ENCODE data around the gene LCN1.

LCN1 gene

GRCh38 chr9:135566552-135566951 lies 45.3 kb downstream of the LCN1 start:
- peaks cover 12 to 19% (median 15%) of the 10 kb centered on the region in 5 donors for H3K27me3 ChIP-seq (ENCODE audit: control insufficient read depth in 5 of 5, insufficient read depth in 4 of 5, low read length in 5 of 5)
- no peak overlapping the region for H3K9ac ChIP-seq (ENCODE audit: low read length in 5 of 5)
- no peak overlapping the region for H3K27ac ChIP-seq (ENCODE audit: low read depth, low read length)

GRCh38 chr9:135567311-135567710 lies 46.1 kb downstream of the LCN1 start:
- Histone ChIP-seq H3K9ac (ENCODE audit: low read length in 5 of 5) (no peak overlapping the region), H3K4me1 (ENCODE audit: control insufficient read depth in 5 of 5, insufficient read depth in 5 of 5, low read length in 5 of 5) (no peaks in the 10 kb centered on the region), H3K9me3 (ENCODE audit: control insufficient read depth in 5 of 5, low read length in 5 of 5) (peaks cover 0 to 12% (median 9%) of the 10 kb centered on the region in 5 donors), H3K27me3 (ENCODE audit: control insufficient read depth in 5 of 5, insufficient read depth in 4 of 5, low read length in 5 of 5) (peaks cover 12 to 23% (median 14%) of the 10 kb centered on the region in 5 donors), H3K4me3 (ENCODE audit: low read depth in 1 of 5, low read length in 5 of 5) (no peak overlapping the region), H3K27ac (ENCODE audit: low read depth, low read length) (no peak overlapping the region), H3K36me3 (ENCODE audit: control insufficient read depth in 5 of 5, insufficient read depth in 5 of 5, low read length in 5 of 5) (no peaks in the 10 kb centered on the region)

More at GRCh38 chr9:135566552-135566951, 45.3 kb downstream of the LCN1 start:
- Histone ChIP-seq H3K4me3 (ENCODE audit: low read depth in 1 of 5, low read length in 5 of 5) (no peak overlapping the region), H3K36me3 (ENCODE audit: control insufficient read depth in 5 of 5, insufficient read depth in 5 of 5, low read length in 5 of 5) (no peaks in the 10 kb centered on the region), H3K4me1 (ENCODE audit: control insufficient read depth in 5 of 5, insufficient read depth in 5 of 5, low read length in 5 of 5) (no peaks in the 10 kb centered on the region), H3K9me3 (ENCODE audit: control insufficient read depth in 5 of 5, low read length in 5 of 5) (peaks cover 0 to 16% (median 10%) of the 10 kb centered on the region in 5 donors)

GRCh38 chr9:135568026-135568425 lies 46.8 kb downstream of the LCN1 start:
- H3K4me3 ChIP-seq (ENCODE audit: low read depth in 1 of 5, low read length in 5 of 5), result no peak overlapping the region
- H3K27ac ChIP-seq (ENCODE audit: low read depth, low read length), result no peak overlapping the region
- H3K4me1 ChIP-seq (ENCODE audit: control insufficient read depth in 5 of 5, insufficient read depth in 5 of 5, low read length in 5 of 5), result no peaks in the 10 kb centered on the region
- H3K36me3 ChIP-seq (ENCODE audit: control insufficient read depth in 5 of 5, insufficient read depth in 5 of 5, low read length in 5 of 5), result no peaks in the 10 kb centered on the region
- peaks cover 12 to 22% (median 14%) of the 10 kb centered on the region in 5 donors for H3K27me3 ChIP-seq (ENCODE audit: control insufficient read depth in 5 of 5, insufficient read depth in 4 of 5, low read length in 5 of 5)
- H3K9me3 ChIP-seq (ENCODE audit: control insufficient read depth in 5 of 5, low read length in 5 of 5), result peaks cover 0 to 12% (median 9%) of the 10 kb centered on the region in 5 donors
- no peak overlapping the region for H3K9ac ChIP-seq (ENCODE audit: low read length in 5 of 5)

GRCh38 chr9:135570456-135570855 lies 49.2 kb downstream of the LCN1 start:
- no peak overlapping the region for H3K27ac ChIP-seq (ENCODE audit: low read depth, low read length)
- H3K9me3 ChIP-seq (ENCODE audit: control insufficient read depth in 5 of 5, low read length in 5 of 5), result peaks cover 0 to 12% (median 9%) of the 10 kb centered on the region in 5 donors
- H3K36me3 ChIP-seq (ENCODE audit: control insufficient read depth in 5 of 5, insufficient read depth in 5 of 5, low read length in 5 of 5), result no peaks in the 10 kb centered on the region
- peaks cover 3 to 21% (median 11%) of the 10 kb centered on the region in 5 donors for H3K27me3 ChIP-seq (ENCODE audit: control insufficient read depth in 5 of 5, insufficient read depth in 4 of 5, low read length in 5 of 5)
- H3K4me1 ChIP-seq (ENCODE audit: control insufficient read depth in 5 of 5, insufficient read depth in 5 of 5, low read length in 5 of 5), result no peaks in the 10 kb centered on the region
- H3K9ac ChIP-seq (ENCODE audit: low read length in 5 of 5), result no peak overlapping the region
- no peak overlapping the region for H3K4me3 ChIP-seq (ENCODE audit: low read depth in 1 of 5, low read length in 5 of 5)

- Histone ChIP-seq H3K27ac (ENCODE audit: low read depth, low read length) (no peak overlapping the region), H3K4me1 (ENCODE audit: control insufficient read depth in 5 of 5, insufficient read depth in 5 of 5, low read length in 5 of 5) (no peaks in the 10 kb centered on the region), H3K36me3 (ENCODE audit: control insufficient read depth in 5 of 5, insufficient read depth in 5 of 5, low read length in 5 of 5) (no peaks in the 10 kb centered on the region), H3K9ac (ENCODE audit: low read length in 5 of 5) (no peak overlapping the region), H3K27me3 (ENCODE audit: control insufficient read depth in 5 of 5, insufficient read depth in 4 of 5, low read length in 5 of 5) (peaks cover 0 to 16% (median 9%) of the 10 kb centered on the region in 5 donors), H3K4me3 (ENCODE audit: low read depth in 1 of 5, low read length in 5 of 5) (no peak overlapping the region), H3K9me3 (ENCODE audit: control insufficient read depth in 5 of 5, low read length in 5 of 5) (peaks cover 0 to 12% (median 9%) of the 10 kb centered on the region in 5 donors)
Measured at GRCh38 chr9:135572233-135572632, 51.0 kb downstream of the LCN1 start.

GRCh38 chr9:135573124-135573523 lies 51.9 kb downstream of the LCN1 start:
- Histone ChIP-seq H3K4me1 (ENCODE audit: control insufficient read depth in 5 of 5, insufficient read depth in 5 of 5, low read length in 5 of 5) (no peaks in the 10 kb centered on the region), H3K4me3 (ENCODE audit: low read depth in 1 of 5, low read length in 5 of 5) (no peak overlapping the region), H3K9me3 (ENCODE audit: control insufficient read depth in 5 of 5, low read length in 5 of 5) (peaks cover 0 to 12% (median 9%) of the 10 kb centered on the region in 5 donors), H3K9ac (ENCODE audit: low read length in 5 of 5) (no peak overlapping the region), H3K36me3 (ENCODE audit: control insufficient read depth in 5 of 5, insufficient read depth in 5 of 5, low read length in 5 of 5) (no peaks in the 10 kb centered on the region), H3K27me3 (ENCODE audit: control insufficient read depth in 5 of 5, insufficient read depth in 4 of 5, low read length in 5 of 5) (peaks cover 0 to 16% (median 8%) of the 10 kb centered on the region in 5 donors), H3K27ac (ENCODE audit: low read depth, low read length) (no peak overlapping the region)

- H3K27me3 ChIP-seq (ENCODE audit: control insufficient read depth in 5 of 5, insufficient read depth in 4 of 5, low read length in 5 of 5), result peaks cover 0 to 16% (median 8%) of the 10 kb centered on the region in 5 donors
- H3K4me3 ChIP-seq (ENCODE audit: low read depth in 1 of 5, low read length in 5 of 5), result no peak overlapping the region
- H3K27ac ChIP-seq (ENCODE audit: low read depth, low read length), result no peak overlapping the region
- H3K36me3 ChIP-seq (ENCODE audit: control insufficient read depth in 5 of 5, insufficient read depth in 5 of 5, low read length in 5 of 5), result no peaks in the 10 kb centered on the region
- no peaks in the 10 kb centered on the region for H3K4me1 ChIP-seq (ENCODE audit: control insufficient read depth in 5 of 5, insufficient read depth in 5 of 5, low read length in 5 of 5)
- peaks cover 0 to 9% (median 3%) of the 10 kb centered on the region in 5 donors for H3K9me3 ChIP-seq (ENCODE audit: control insufficient read depth in 5 of 5, low read length in 5 of 5)
- H3K9ac ChIP-seq (ENCODE audit: low read length in 5 of 5), result no peak overlapping the region
Measured at GRCh38 chr9:135574331-135574730, 53.1 kb downstream of the LCN1 start.

- H3K9ac ChIP-seq (ENCODE audit: low read length in 5 of 5), result no peak overlapping the region
- peaks cover 0 to 16% (median 9%) of the 10 kb centered on the region in 5 donors for H3K27me3 ChIP-seq (ENCODE audit: control insufficient read depth in 5 of 5, insufficient read depth in 4 of 5, low read length in 5 of 5)
- no peaks in the 10 kb centered on the region for H3K4me1 ChIP-seq (ENCODE audit: control insufficient read depth in 5 of 5, insufficient read depth in 5 of 5, low read length in 5 of 5)
- H3K4me3 ChIP-seq (ENCODE audit: low read depth in 1 of 5, low read length in 5 of 5), result no peak overlapping the region
- H3K9me3 ChIP-seq (ENCODE audit: control insufficient read depth in 5 of 5, low read length in 5 of 5), result peaks cover 0 to 5% (median 0%) of the 10 kb centered on the region in 5 donors
- no peak overlapping the region for H3K27ac ChIP-seq (ENCODE audit: low read depth, low read length)
- no peaks in the 10 kb centered on the region for H3K36me3 ChIP-seq (ENCODE audit: control insufficient read depth in 5 of 5, insufficient read depth in 5 of 5, low read length in 5 of 5)
Measured at GRCh38 chr9:135574943-135575342, 53.7 kb downstream of the LCN1 start.
